Epithelial cell of proximal tubule (primary cell): ENCODE measurements around the gene EIF5A. TPM values are rescaled to one million over a fixed set of nuclear protein-coding genes. Genes with fewer than 3 reads are reported as not detected.
"Not testable (repeated sequence)": the region's sequence is repeated elsewhere in the genome, so short reads cannot be mapped to it uniquely, and the experiment has no call there.

Experiments used
- DNase-seq: peaks from one replicate; pipeline ENCODE4 v3.0.0-alpha.2; 2011; ENCODE audit warnings: low read depth
- H3K4me3 ChIP-seq: 2 replicates; pipeline ENCODE4 v1.5.1; 2011; ENCODE audit warnings: low read depth, mild to moderate bottlenecking, low read length
- CTCF ChIP-seq: conservative IDR thresholded peaks from 2 replicates; pipeline ENCODE4 v1.5.1; 2012; ENCODE audit warnings: low read depth, mild to moderate bottlenecking, low read length
- total RNA-seq: library from RNA; depleted of rRNA; stranded (reverse); fragments of >200 nt; gene quantifications from 2 replicates; pipeline ENCODE4 v1.2.3, GENCODE V29; 2015

EIF5A gene
- total RNA-seq, 1 donor from 2014 or later = 353 TPM

- no peak for TF ChIP-seq CTCF
- DNase-seq = no peak
- H3K4me3 ChIP-seq = no peak within 1 kb of the TSS
Observed at GRCh38 chr17:7336240-7337175, 29.1 kb downstream of the EIF5A start, which contains the start of gene ACAP1. ACAP1 (plus strand) TSS chr17:7336529; CDS start chr17:7336735, 206 bp downstream.

- DNase-seq, H3K4me3 ChIP-seq: not testable (repeated sequence)
Observed at GRCh38 chr17:7337600-7337999, 30.2 kb downstream of the EIF5A start.

GRCh38 chr17:7340179-7340578 is 32.8 kb downstream of the EIF5A start:
- no peak for DNase-seq
- H3K4me3 ChIP-seq = no peak overlapping the region
- no peak for TF ChIP-seq CTCF

GRCh38 chr17:7341842-7342241 is 34.4 kb downstream of the EIF5A start:
- no peak for DNase-seq
- H3K4me3 ChIP-seq = no peak overlapping the region
- TF ChIP-seq CTCF = no peak

- no peak for DNase-seq
- TF ChIP-seq CTCF = no peak
- H3K4me3 ChIP-seq = no peak overlapping the region
Observed at GRCh38 chr17:7343250-7343649, 35.8 kb downstream of the EIF5A start.

GRCh38 chr17:7346761-7347614 is 39.6 kb downstream of the EIF5A start:
- TF ChIP-seq CTCF = no peak
- no peak for DNase-seq
- no peak overlapping the region for H3K4me3 ChIP-seq

DNA sequence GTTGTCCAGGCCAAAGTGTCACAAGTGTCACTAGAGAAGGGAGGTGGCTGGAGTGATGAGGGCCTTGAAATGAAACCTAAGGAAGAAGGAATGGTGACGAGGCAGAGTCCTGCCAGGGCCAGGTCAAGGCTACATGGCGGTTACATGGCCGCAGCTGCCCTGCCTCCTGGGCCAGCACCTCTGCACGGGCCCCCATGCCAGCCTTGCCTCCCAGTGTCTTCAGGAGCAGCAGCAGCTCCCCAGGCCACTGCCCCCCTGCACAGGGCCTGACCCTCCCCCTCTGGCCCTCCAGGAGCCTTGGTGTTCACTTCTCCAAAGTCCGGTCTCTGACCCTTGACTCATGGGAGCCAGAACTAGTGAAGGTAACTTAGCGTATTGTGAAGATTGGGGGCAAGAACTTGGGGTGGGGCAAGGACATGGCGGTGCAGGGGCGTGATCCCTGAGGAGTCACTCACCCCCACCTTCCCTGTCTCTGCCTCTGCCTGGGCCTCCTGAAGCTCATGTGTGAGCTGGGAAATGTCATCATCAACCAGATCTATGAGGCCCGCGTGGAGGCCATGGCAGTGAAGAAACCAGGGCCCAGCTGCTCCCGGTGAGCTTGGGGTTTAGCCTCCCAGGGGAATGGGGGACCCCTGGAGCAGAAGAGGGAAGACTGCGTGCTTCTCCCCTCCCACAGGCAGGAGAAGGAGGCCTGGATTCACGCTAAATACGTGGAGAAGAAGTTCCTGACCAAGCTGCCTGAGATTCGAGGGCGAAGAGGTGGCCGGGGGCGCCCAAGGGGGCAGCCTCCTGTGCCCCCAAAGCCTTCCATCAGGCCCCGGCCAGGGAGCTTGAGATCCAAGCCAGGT is 40.4 kb downstream of the EIF5A start:
- DNase-seq = no peak
- no peak for TF ChIP-seq CTCF
- H3K4me3 ChIP-seq = no peak overlapping the region
